Loucy (cell line): Measurements from ENCODE around the gene NAPEPLD.
"Not testable (repeated sequence)": the region's sequence is repeated elsewhere in the genome, so short reads cannot be mapped to it uniquely, and the experiment has no call there.

ENCODE experiments used
- EZH2phosphoT487 ChIP-seq: fragments of 200-600 bp; IDR thresholded peaks from 2 replicates; pipeline ENCODE4 v1.6.1; 2018; ENCODE audit warnings: antibody characterized with exemption, mild to moderate bottlenecking, moderate library complexity, borderline replicate concordance
- TF ChIP-seq, protein P1 (sequence below): fragments of 200-600 bp; sonication (generic); conservative IDR thresholded peaks from 2 replicates; pipeline ENCODE4 v1.5.1; 2014; ENCODE audit warnings: mild to moderate bottlenecking, antibody characterized with exemption, low read length

DNA sequence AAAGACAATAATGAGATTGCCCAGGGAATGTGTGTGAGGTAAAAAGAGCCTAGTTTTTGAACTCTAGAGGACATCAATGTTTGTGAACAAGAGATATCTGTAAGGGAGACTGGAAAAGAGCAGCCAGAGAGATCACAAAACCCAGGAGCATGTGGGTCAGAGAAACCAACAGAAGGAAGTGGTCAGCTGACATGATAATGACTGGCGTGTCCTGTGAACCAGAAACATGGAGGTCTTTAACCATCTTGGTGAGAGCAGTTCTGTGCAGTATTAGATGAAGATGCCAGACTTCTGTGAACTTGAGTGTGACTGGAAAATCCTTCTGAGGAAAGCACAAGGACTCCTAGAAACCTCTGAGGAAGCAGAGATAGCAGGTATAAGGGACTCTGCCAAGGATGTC lies 10.2 kb upstream of the NAPEPLD start:
- TF ChIP-seq, protein P1, sequence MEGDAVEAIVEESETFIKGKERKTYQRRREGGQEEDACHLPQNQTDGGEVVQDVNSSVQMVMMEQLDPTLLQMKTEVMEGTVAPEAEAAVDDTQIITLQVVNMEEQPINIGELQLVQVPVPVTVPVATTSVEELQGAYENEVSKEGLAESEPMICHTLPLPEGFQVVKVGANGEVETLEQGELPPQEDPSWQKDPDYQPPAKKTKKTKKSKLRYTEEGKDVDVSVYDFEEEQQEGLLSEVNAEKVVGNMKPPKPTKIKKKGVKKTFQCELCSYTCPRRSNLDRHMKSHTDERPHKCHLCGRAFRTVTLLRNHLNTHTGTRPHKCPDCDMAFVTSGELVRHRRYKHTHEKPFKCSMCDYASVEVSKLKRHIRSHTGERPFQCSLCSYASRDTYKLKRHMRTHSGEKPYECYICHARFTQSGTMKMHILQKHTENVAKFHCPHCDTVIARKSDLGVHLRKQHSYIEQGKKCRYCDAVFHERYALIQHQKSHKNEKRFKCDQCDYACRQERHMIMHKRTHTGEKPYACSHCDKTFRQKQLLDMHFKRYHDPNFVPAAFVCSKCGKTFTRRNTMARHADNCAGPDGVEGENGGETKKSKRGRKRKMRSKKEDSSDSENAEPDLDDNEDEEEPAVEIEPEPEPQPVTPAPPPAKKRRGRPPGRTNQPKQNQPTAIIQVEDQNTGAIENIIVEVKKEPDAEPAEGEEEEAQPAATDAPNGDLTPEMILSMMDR, result not testable (repeated sequence)
- not testable (repeated sequence) for TF ChIP-seq EZH2phosphoT487
